HCT116 (cell line): Measurements from ENCODE around the gene DRAM1. TPM values are rescaled to one million over a fixed set of nuclear protein-coding genes. Genes with fewer than 3 reads are reported as not detected.

Experiments
- ATAC-seq: fragments of 200-7000 bp; cut with Tn5 transposase; 2 replicates; pipeline ENCODE4 v1.9.1; 2020; ENCODE audit warnings: mild to moderate bottlenecking, moderate library complexity
- BruUV-seq: library from RNA; stranded (reverse); fragments of 400-500 nt; replicated peaks from 2 replicates; lab custom pipeline; 2021; lab: Mats Ljungman, UMichigan
- CTCF ChIA-PET: fragments of 300-600 bp; sonication (Branson Sonifier 250); formaldehyde crosslinking; loops from one replicate; lab custom pipeline; 2021; ENCODE audit warnings: antibody characterized with exemption; lab: Charles Lee
- POLR2A ChIA-PET: fragments of 300-600, 350-600 bp; sonication (Branson Sonifier 250); formaldehyde crosslinking; loops from one replicate; lab custom pipeline; 2021; ENCODE audit warnings: antibody characterized with exemption; lab: Charles Lee
- RAD21 ChIA-PET, 2 experiments: fragments of 300-600 bp; sonication (Branson Sonifier 250); formaldehyde crosslinking; loops; one replicate each; lab custom pipeline; 2023; ENCODE audit warnings: low total read pairs in 2 of 2; ENCODE audit not compliant: uncharacterized antibody in 2 of 2, unreplicated experiment in 2 of 2, low non-redundant PET in 1 of 2; lab: Charles Lee
- DNase-seq: peaks from one replicate; pipeline ENCODE4 v3.0.0-alpha.2; 2010; ENCODE audit warnings: low read depth, low spot score
- H2AFZ ChIP-seq: fragments of 200-600 bp; shearing (Covaris generic), sonication (generic); 2 replicates; pipeline ENCODE4 v1.6.1; 2017; ENCODE audit warnings: low read depth, mixed run types, mixed read lengths, antibody characterized with exemption, low read length; ENCODE audit not compliant: poor library complexity, severe bottlenecking
- H3K27ac ChIP-seq: 2 replicates; pipeline ENCODE4 v1.5.1; 2012; ENCODE audit warnings: low read depth, low read length
- H3K27me3 ChIP-seq: fragments of 200-600 bp; sonication (generic); 2 replicates; pipeline ENCODE4 v1.6.1; 2016; ENCODE audit warnings: mixed run types, low read length, mixed read lengths; ENCODE audit not compliant: insufficient read depth
- H3K36me3 ChIP-seq, 2 experiments: fragments of 200-500 bp in 1 of 2; fragments of 200-600 bp in 1 of 2; sonication (Bioruptor generic) in 1 of 2; sonication (generic) in 1 of 2; 2 replicates each; pipeline versions ENCODE4 v1.5.1 to v1.6.1; 2014 to 2016; ENCODE audit warnings: low read length in 2 of 2, inconsistent platforms in 1 of 2, mixed read lengths in 1 of 2, mixed run types in 1 of 2; ENCODE audit not compliant: insufficient read depth in 2 of 2, control insufficient read depth in 1 of 2
- H3K4me1 ChIP-seq, 2 experiments: fragments of 200-600 bp in 1 of 2; sonication (generic) in 1 of 2; 2 replicates each; pipeline versions ENCODE4 v1.5.1 to v1.6.1; 2012 to 2017; ENCODE audit warnings: low read length in 2 of 2, inconsistent platforms in 1 of 2, mild to moderate bottlenecking in 1 of 2, mixed read lengths in 1 of 2, mixed run types in 1 of 2, moderate library complexity in 1 of 2; ENCODE audit not compliant: insufficient read depth in 2 of 2, control insufficient read depth in 1 of 2
- H3K4me2 ChIP-seq: fragments of 200-600 bp; sonication (generic); 2 replicates; pipeline ENCODE4 v1.6.1; 2017; ENCODE audit warnings: mixed run types, low read length, mixed read lengths
- H3K4me3 ChIP-seq, 2 experiments: fragments of 200-600 bp in 1 of 2; sonication (generic) in 1 of 2; replicated peaks in 1 of 2; 2 replicates each; pipeline ENCODE4 v1.5.1; 2011 to 2016; ENCODE audit warnings: low read length in 2 of 2, control low read depth in 1 of 2, low read depth in 1 of 2, mild to moderate bottlenecking in 1 of 2, mixed read lengths in 1 of 2, mixed run types in 1 of 2
- H3K79me2 ChIP-seq: fragments of 200-600 bp; sonication (generic); 2 replicates; pipeline ENCODE4 v1.6.1; 2017; ENCODE audit warnings: mild to moderate bottlenecking, mixed run types, low read length, moderate library complexity, mixed read lengths; ENCODE audit not compliant: insufficient read depth
- H3K9ac ChIP-seq: fragments of 200-600 bp; sonication (generic); 2 replicates; pipeline ENCODE4 v1.6.1; 2016; ENCODE audit warnings: low read length, mixed read lengths
- H3K9me2 ChIP-seq: fragments of 200-600 bp; sonication (generic), shearing (Covaris generic); 2 replicates; pipeline ENCODE4 v1.6.1; 2017; ENCODE audit warnings: mixed run types, mild to moderate bottlenecking, moderate library complexity; ENCODE audit not compliant: insufficient read depth
- H3K9me3 ChIP-seq, 2 experiments: fragments of 200-500 bp in 1 of 2; fragments of 200-600 bp in 1 of 2; sonication (Bioruptor generic) in 1 of 2; sonication (generic) in 1 of 2; 2 replicates each; pipeline ENCODE4 v1.6.1; 2014 to 2017; ENCODE audit warnings: low read length in 2 of 2, mixed read lengths in 2 of 2, inconsistent platforms in 1 of 2, low read depth in 1 of 2, mild to moderate bottlenecking in 1 of 2, mixed run types in 1 of 2, moderate library complexity in 1 of 2; ENCODE audit not compliant: control insufficient read depth in 1 of 2, insufficient read depth in 1 of 2
- H4K20me1 ChIP-seq: fragments of 200-600 bp; sonication (generic), shearing (Covaris generic); 2 replicates; pipeline ENCODE4 v1.6.1; 2017; ENCODE audit warnings: mixed run types, mild to moderate bottlenecking, moderate library complexity; ENCODE audit not compliant: insufficient read depth
- CTCF ChIP-seq, 3 experiments: fragments of 200-600 bp in 1 of 3; sonication (generic) in 1 of 3; IDR thresholded peaks in 2 of 3; conservative IDR thresholded peaks in 1 of 3; 2 replicates each; pipeline ENCODE4 v1.5.1; 2012 to 2017; ENCODE audit warnings: low read depth in 2 of 3, low read length in 2 of 3, antibody characterized with exemption in 1 of 3, borderline replicate concordance in 1 of 3, control low read depth in 1 of 3, mild to moderate bottlenecking in 1 of 3, mixed read lengths in 1 of 3, mixed run types in 1 of 3, moderate library complexity in 1 of 3; ENCODE audit not compliant: insufficient read depth in 1 of 3
- EGR1 ChIP-seq: IDR thresholded peaks from 2 replicates; pipeline ENCODE4 v1.6.1; 2012; ENCODE audit warnings: low read depth
- ELF1 ChIP-seq: IDR thresholded peaks from 2 replicates; pipeline ENCODE4 v1.6.1; 2012; ENCODE audit warnings: low read depth, borderline replicate concordance
- FOSL1 ChIP-seq: IDR thresholded peaks from 2 replicates; pipeline ENCODE4 v1.6.1; 2012; ENCODE audit warnings: low read depth
- JUND ChIP-seq: IDR thresholded peaks from 2 replicates; pipeline ENCODE4 v1.6.1; 2012
- MAX ChIP-seq: IDR thresholded peaks from 2 replicates; pipeline ENCODE4 v1.6.1; 2012
- POLR2AphosphoS5 ChIP-seq: IDR thresholded peaks from 2 replicates; pipeline ENCODE4 v1.6.1; 2011; ENCODE audit warnings: mild to moderate bottlenecking, low read depth, low read length, moderate library complexity
- RAD21 ChIP-seq: IDR thresholded peaks from 2 replicates; pipeline ENCODE4 v1.6.1; 2012; ENCODE audit warnings: low read depth, mild to moderate bottlenecking
- REST ChIP-seq: IDR thresholded peaks from 2 replicates; pipeline ENCODE4 v1.6.1; 2012; ENCODE audit warnings: low read depth
- YY1 ChIP-seq: IDR thresholded peaks from 2 replicates; pipeline ENCODE4 v1.6.1; 2011; ENCODE audit warnings: low read length, low read depth, moderate library complexity, mild to moderate bottlenecking; ENCODE audit not compliant: insufficient replicate concordance; ENCODE audit errors: extremely low read depth
- ZBTB33 ChIP-seq: IDR thresholded peaks from 2 replicates; pipeline ENCODE4 v1.6.1; 2011; ENCODE audit warnings: mild to moderate bottlenecking, low read length, moderate library complexity; ENCODE audit not compliant: insufficient replicate concordance; ENCODE audit errors: extremely low read depth
- ZFX ChIP-seq: fragments of 450-650 bp; IDR thresholded peaks from 2 replicates; pipeline ENCODE4 v1.6.1; 2017
- ZNF274 ChIP-seq: fragments of 200-500 bp; sonication (Bioruptor generic); IDR thresholded peaks from 2 replicates; pipeline ENCODE4 v1.6.1; 2014; ENCODE audit warnings: mild to moderate bottlenecking, low read depth, low read length, inconsistent platforms
- intact Hi-C: fragments of 100-400 bp; cut with micrococcal nuclease; formaldehyde crosslinking; loops from 2 replicates; pipeline ENCODE4 v1.10.0; 2022
- total RNA-seq: library from RNA; stranded (reverse); gene quantifications from one replicate; pipeline ENCODE4 v1.2.1, GENCODE V29; 2021; ENCODE audit not compliant: unreplicated experiment

The DRAM1 gene
- total RNA-seq, 1 experiment from 2014 or later, result 20.3 TPM

DNA sequence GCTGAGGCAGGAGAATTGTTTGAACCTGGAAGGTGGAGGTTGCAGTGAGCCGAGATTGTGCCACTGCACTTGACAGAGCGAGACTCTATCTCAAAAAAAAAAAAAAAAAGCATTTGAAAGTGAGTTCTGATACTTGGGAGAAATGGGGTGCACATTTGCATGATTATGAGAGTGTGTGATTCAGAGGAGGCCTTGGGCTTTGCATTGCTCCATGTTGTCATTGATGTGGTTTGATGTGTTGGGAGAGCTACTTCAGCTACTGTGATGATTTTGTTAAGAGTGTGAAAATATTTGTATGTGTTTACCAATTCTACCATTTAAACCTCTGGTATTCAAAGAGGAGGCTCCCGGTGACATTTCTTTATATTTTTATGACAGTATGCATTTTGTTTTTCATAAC is 24.4 kb downstream of the DRAM1 start:
- intact Hi-C loops, result no loop called here
- Histone ChIP-seq H3K9ac (no peak overlapping the region), H3K4me2 (no peak overlapping the region), H3K4me1 (no peaks in the 10 kb centered on the region; a peak in 3 of 4 replicates), H2AFZ (no peak overlapping the region), H3K9me3 (no peaks in the 10 kb centered on the region), H3K79me2 (no peaks in the 10 kb centered on the region), H3K4me3 (no peak overlapping the region), H3K36me3 (no peaks in the 10 kb centered on the region), H3K27ac (no peak overlapping the region), H3K27me3 (no peaks in the 10 kb centered on the region), H3K9me2 (no peaks in the 10 kb centered on the region), H4K20me1 (no peaks in the 10 kb centered on the region)
- DNase-seq (no peak), ATAC-seq (no peak)
- ChIA-PET POLR2A (no interaction called here), CTCF (no interaction called here), RAD21 (no interaction called here)
- no TSS peak for BruUV-seq
- TF ChIP-seq MAX (no peak), EGR1 (no peak), ELF1 (no peak), ZFX (no peak), ZNF274 (no peak), JUND (no peak)

- RAD21 ChIA-PET, result no interaction called here
- POLR2A ChIA-PET, result no interaction called here
- Histone ChIP-seq H2AFZ (no peak overlapping the region), H3K9me3 (no peaks in the 10 kb centered on the region), H3K9ac (no peak overlapping the region), H3K27me3 (no peaks in the 10 kb centered on the region), H3K27ac (no peak overlapping the region), H3K4me3 (no peak overlapping the region), H4K20me1 (no peaks in the 10 kb centered on the region), H3K79me2 (no peaks in the 10 kb centered on the region), H3K36me3 (no peaks in the 10 kb centered on the region), H3K9me2 (no peaks in the 10 kb centered on the region), H3K4me1 (no peaks in the 10 kb centered on the region; a peak in 3 of 4 replicates), H3K4me2 (no peak overlapping the region)
- BruUV-seq, result no TSS peak
- DNase-seq, result no peak
- CTCF ChIA-PET, result interaction anchor here (0.6 kb wide), 1 partner anchor 13 kb away, joined by 4 read pairs; no protein-coding TSS in a partner anchor
- ATAC-seq, result no peak
- intact Hi-C loops, result no loop called here
- TF ChIP-seq ZNF274, result no peak
- TF ChIP-seq POLR2AphosphoS5, result no peak
- no peak for TF ChIP-seq ZBTB33
- no peak for TF ChIP-seq RAD21
- TF ChIP-seq REST, result no peak
- no peak for TF ChIP-seq FOSL1
- no peak for TF ChIP-seq ZFX
- no peak for TF ChIP-seq YY1
- TF ChIP-seq CTCF (IDR thresholded peaks at IDR 0.05 in 2 of 3, conservative IDR thresholded peaks at IDR 0.05 in 1 of 3; ENCODE audit: borderline replicate concordance in 1 of 3, insufficient read depth in 1 of 3, low read depth in 2 of 3, low read length in 2 of 3), result no peak
Measured at GRCh38 chr12:101902641-101903040, 25.3 kb downstream of the DRAM1 start.
